Endometrial microvascular endothelial cells (primary cell): ENCODE results near the gene ECT2L. TPM values are rescaled to one million over a fixed set of nuclear protein-coding genes. Genes with fewer than 3 reads are reported as not detected.

Source experiments
- in situ Hi-C: cut with HindIII; loops from 2 replicates; pipeline ENCODE4 v1.10.0; 2017; ENCODE audit warnings: low sequenced_read_pairs, low pct_unique_long_range_greater_than_20kb; ENCODE audit errors: inconsistent ontology term
- total RNA-seq: library from RNA; depleted of rRNA; stranded (reverse); fragments of >200 nt; gene quantifications from one replicate; pipeline ENCODE4 v1.2.3, GENCODE V29; 2015; ENCODE audit errors: inconsistent ontology term

ECT2L gene
- total RNA-seq, 1 donor from 2014 or later: not detected

- in situ Hi-C loops: no loop called here
Measured at GRCh38 chr6:138837246-138837645, 41.4 kb downstream of the ECT2L start.

GRCh38 chr6:138844192-138844591, 48.3 kb downstream of the ECT2L start:
- in situ Hi-C loops: no loop called here

- in situ Hi-C loops: no loop called here
Measured at GRCh38 chr6:138847884-138848283, 52.0 kb downstream of the ECT2L start.

- in situ Hi-C loops: no loop called here
Measured at GRCh38 chr6:138848461-138848860, 52.6 kb downstream of the ECT2L start.

- in situ Hi-C loops: no loop called here
Measured at GRCh38 chr6:138849791-138850190, 53.9 kb downstream of the ECT2L start.

- in situ Hi-C loops: no loop called here
Measured at GRCh38 chr6:138856654-138857053, 60.8 kb downstream of the ECT2L start.

- in situ Hi-C loops: no loop called here
Measured at GRCh38 chr6:138857775-138858174, 61.9 kb downstream of the ECT2L start.

GRCh38 chr6:138862456-138862855, 66.6 kb downstream of the ECT2L start:
- in situ Hi-C loops: no loop called here

GRCh38 chr6:138863321-138863720, 67.4 kb downstream of the ECT2L start:
- in situ Hi-C loops: no loop called here

- in situ Hi-C loops: no loop called here
Measured at GRCh38 chr6:138864343-138864890, 68.5 kb downstream of the ECT2L start.

GRCh38 chr6:138865480-138866109, 69.7 kb downstream of the ECT2L start:
- in situ Hi-C loops: no loop called here

- in situ Hi-C loops: no loop called here
Measured at GRCh38 chr6:138868181-138868580, 72.3 kb downstream of the ECT2L start.

GRCh38 chr6:138869398-138869797, 73.5 kb downstream of the ECT2L start:
- in situ Hi-C loops: no loop called here

- in situ Hi-C loops: no loop called here
Measured at GRCh38 chr6:138873191-138873590, 77.3 kb downstream of the ECT2L start.

GRCh38 chr6:138882369-138883017, 86.6 kb downstream of the ECT2L start:
- in situ Hi-C loops: no loop called here

GRCh38 chr6:138885156-138885819, 89.4 kb downstream of the ECT2L start:
- in situ Hi-C loops: no loop called here

- in situ Hi-C loops: no loop called here
Measured at GRCh38 chr6:138891255-138891986, 95.5 kb downstream of the ECT2L start.

- in situ Hi-C loops: no loop called here
Measured at GRCh38 chr6:138896104-138896756, 100.3 kb downstream of the ECT2L start.

- in situ Hi-C loops: no loop called here
Measured at GRCh38 chr6:138897031-138897430, 101.1 kb downstream of the ECT2L start.
